HepG2 (cell line): ENCODE results near the gene DNLZ. TPM values are rescaled to one million over a fixed set of nuclear protein-coding genes. Genes with fewer than 3 reads are reported as not detected.
A peak's percentile ranks its signal among the peaks of the same experiment; 100 is the strongest.

Experiments
- HNRNPH1 ChIP-seq: fragments of 200-400 bp; formaldehyde crosslinking; optimal IDR thresholded peaks from 2 replicates; pipeline ENCODE3; 2017; ENCODE audit warnings: mild to moderate bottlenecking, low read depth, low read length
- HOXA7 ChIP-seq: sonication (generic); formaldehyde crosslinking; IDR thresholded peaks from 2 replicates; pipeline ENCODE4 v1.8.1; 2022; ENCODE audit warnings: mild to moderate bottlenecking, missing genetic modification reagents, moderate library complexity
- KAT8 ChIP-seq: IDR thresholded peaks from 2 replicates; pipeline ENCODE4 v1.6.1; 2016; ENCODE audit warnings: missing genetic modification reagents, missing compliant biosample characterization
- MAF1 ChIP-seq: sonication (generic); formaldehyde crosslinking; IDR thresholded peaks from 2 replicates; pipeline ENCODE4 v1.5.0; 2020; ENCODE audit warnings: missing genetic modification reagents, borderline replicate concordance
- MAFG ChIP-seq: sonication (generic); formaldehyde crosslinking; IDR thresholded peaks from 2 replicates; pipeline ENCODE4 v1.5.1; 2020; ENCODE audit warnings: mild to moderate bottlenecking, missing genetic modification reagents
- MTF2 ChIP-seq: sonication (generic); formaldehyde crosslinking; IDR thresholded peaks from 2 replicates; pipeline ENCODE4 v1.5.0; 2020; ENCODE audit warnings: missing genetic modification reagents, borderline replicate concordance
- RXRB ChIP-seq: IDR thresholded peaks from 2 replicates; pipeline ENCODE4 v1.6.1; 2016; ENCODE audit warnings: borderline replicate concordance, missing genetic modification reagents, missing compliant biosample characterization
- SCMH1 ChIP-seq: sonication (generic); formaldehyde crosslinking; IDR thresholded peaks from 2 replicates; pipeline ENCODE4 v1.9.0; 2021; ENCODE audit warnings: missing genetic modification reagents, mild to moderate bottlenecking, borderline replicate concordance
- ZNF282 ChIP-seq: fragments of 450-650 bp; IDR thresholded peaks from 2 replicates; pipeline ENCODE4 v1.6.1; 2018; ENCODE audit not compliant: partially characterized antibody
- ZNF292 ChIP-seq: sonication (generic); formaldehyde crosslinking; IDR thresholded peaks from 2 replicates; pipeline ENCODE4 v1.8.1; 2022; ENCODE audit warnings: mild to moderate bottlenecking, low read depth, missing genetic modification reagents, borderline replicate concordance
- ZNF33A ChIP-seq: sonication (generic); formaldehyde crosslinking; IDR thresholded peaks from 2 replicates; pipeline ENCODE4 v1.5.1; 2020; ENCODE audit warnings: missing genetic modification reagents, mild to moderate bottlenecking, moderate library complexity, borderline replicate concordance
- ZNF619 ChIP-seq: sonication (generic); formaldehyde crosslinking; IDR thresholded peaks from 2 replicates; pipeline ENCODE4 v1.4.0; 2020; ENCODE audit warnings: mild to moderate bottlenecking, missing genetic modification reagents
- ZNF660 ChIP-seq: sonication (generic); formaldehyde crosslinking; IDR thresholded peaks from 2 replicates; pipeline ENCODE4 v1.5.1; 2020; ENCODE audit warnings: mild to moderate bottlenecking, low read depth, missing genetic modification reagents, borderline replicate concordance
- ZNF703 ChIP-seq: sonication (generic); formaldehyde crosslinking; IDR thresholded peaks from 2 replicates; pipeline ENCODE4 v1.5.1; 2020; ENCODE audit warnings: missing genetic modification reagents, mild to moderate bottlenecking, moderate library complexity, borderline replicate concordance
- ZNF773 ChIP-seq: sonication (generic); formaldehyde crosslinking; IDR thresholded peaks from 2 replicates; pipeline ENCODE4 v1.4.0; 2020; ENCODE audit warnings: missing genetic modification reagents, borderline replicate concordance
- polyA plus RNA-seq, 8 experiments: library from polyadenylated mRNA; depleted of rRNA in 3 of 8; stranded (reverse) in 7 of 8; unstranded in 1 of 8; fragments of >200 nt; fragmentation: Illumina TruSeq in 4 of 8; extraction: Trizol in 4 of 8; gene quantifications; 2 replicates each; pipeline versions ENCODE4 v1.2.1 to v1.2.3, GENCODE V29; 2011 to 2016; ENCODE audit warnings: low read depth in 4 of 8, missing spikeins in 1 of 8, mixed read lengths in 1 of 8; ENCODE audit not compliant: insufficient read depth in 1 of 8
- total RNA-seq, 5 experiments: library from RNA; depleted of rRNA; stranded (reverse); fragments of >200 nt; fragmentation: Illumina TruSeq; extraction: Trizol; gene quantifications; 2 replicates each; pipeline ENCODE4 v1.2.3, GENCODE V29; 2016; ENCODE audit warnings: low read depth in 1 of 5
- TF ChIP-seq, protein P1 (sequence below): sonication (generic); formaldehyde crosslinking; IDR thresholded peaks from 2 replicates; pipeline ENCODE4 v1.8.0; 2022; ENCODE audit warnings: missing genetic modification reagents, mild to moderate bottlenecking, inconsistent platforms, borderline replicate concordance
- TF ChIP-seq, protein P2 (sequence below): sonication (generic); formaldehyde crosslinking; IDR thresholded peaks from 2 replicates; pipeline ENCODE4 v1.9.0; 2021; ENCODE audit warnings: mild to moderate bottlenecking, missing genetic modification reagents
- TF ChIP-seq, protein P3 (sequence below): sonication (generic); formaldehyde crosslinking; IDR thresholded peaks from 2 replicates; pipeline ENCODE4 v1.8.1; 2023; ENCODE audit warnings: mild to moderate bottlenecking, moderate library complexity, missing genetic modification reagents
- TF ChIP-seq, protein P4 (sequence below): IDR thresholded peaks from 2 replicates; pipeline ENCODE4 v1.6.1; 2016; ENCODE audit warnings: missing compliant biosample characterization, missing genetic modification reagents, borderline replicate concordance

DNLZ gene
- total and polyA plus RNA-seq, 2 of the 13 experiments (the other 11 are each of a cell fraction or from before 2014, with no cell fraction given): 3.4 to 8.0 TPM

DNA sequence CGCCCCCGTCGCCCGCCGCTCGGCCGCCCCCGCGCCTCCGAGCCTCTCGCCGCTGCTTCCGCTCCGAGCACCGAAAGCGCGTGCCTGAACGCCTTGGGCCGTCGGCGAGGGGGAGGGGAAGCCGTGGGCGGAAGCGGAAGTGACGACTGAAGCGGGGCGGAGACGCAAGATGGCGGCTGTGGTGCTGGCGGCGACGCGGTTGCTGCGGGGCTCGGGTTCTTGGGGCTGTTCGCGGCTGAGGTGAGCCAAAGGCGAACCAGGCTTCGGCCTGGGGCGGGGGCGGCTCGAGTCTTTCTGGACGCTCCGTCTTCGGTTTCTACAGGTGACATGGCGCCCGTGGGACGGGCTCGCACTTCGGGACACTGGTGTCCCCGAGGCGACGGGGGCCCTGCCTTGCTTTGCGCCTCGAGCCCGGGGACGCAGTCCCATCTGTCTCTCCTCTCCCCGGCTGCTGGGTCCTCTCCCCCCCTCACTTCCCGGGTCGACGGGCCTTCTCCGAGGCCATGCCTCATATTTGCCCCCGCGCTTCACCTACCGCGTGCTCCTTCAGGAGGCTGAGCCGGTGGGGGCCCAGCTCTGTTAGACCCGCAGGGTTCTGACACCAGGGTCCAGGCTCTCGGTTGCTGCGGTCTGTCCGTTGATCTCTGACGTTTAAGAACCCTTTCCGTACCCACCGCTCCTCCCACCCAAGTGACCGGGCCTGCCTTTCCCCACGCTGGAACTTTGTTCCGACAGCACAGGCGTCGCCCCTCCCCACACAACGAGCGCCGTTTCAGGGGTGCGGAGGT is 47.1 kb upstream of the DNLZ start, which contains the start of the genes ENTR1 and PMPCA (continued):
- TF ChIP-seq MAFG (no peak), ZNF282 (no peak), ZNF703 (CRISPR knock-in tag) (no peak), ZNF33A (CRISPR knock-in tag) (no peak), MAF1 (CRISPR knock-in tag) (no peak), HNRNPH1 (no peak), ZNF619 (CRISPR knock-in tag) (peak; percentile 44; the same call in 1 of the 2 replicates), ZNF773 (CRISPR knock-in tag) (no peak), SCMH1 (CRISPR knock-in tag) (no peak), MTF2 (CRISPR knock-in tag) (no peak; the same call in 1 of the 2 replicates), HOXA7 (CRISPR knock-in tag) (no peak), RXRB (CRISPR knock-in tag) (peak; percentile 71), KAT8 (CRISPR knock-in tag) (peak; percentile 91), ZNF660 (no peak), ZNF292 (CRISPR knock-in tag) (no peak)
- TF ChIP-seq, protein P1, sequence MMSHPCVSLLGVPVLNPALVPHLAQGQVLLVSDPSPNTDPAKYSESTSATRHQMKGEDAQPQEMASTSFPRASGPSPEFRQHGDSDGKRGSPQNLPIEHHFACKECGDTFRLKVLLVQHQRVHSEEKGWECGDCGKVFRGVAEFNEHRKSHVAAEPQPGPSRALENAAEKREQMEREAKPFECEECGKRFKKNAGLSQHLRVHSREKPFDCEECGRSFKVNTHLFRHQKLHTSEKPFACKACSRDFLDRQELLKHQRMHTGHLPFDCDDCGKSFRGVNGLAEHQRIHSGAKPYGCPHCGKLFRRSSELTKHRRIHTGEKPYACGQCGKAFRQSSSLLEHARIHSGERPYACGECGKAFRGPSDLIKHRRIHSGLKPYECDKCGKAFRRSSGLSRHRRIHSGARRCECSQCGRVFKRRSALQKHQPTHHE: no peak
- TF ChIP-seq, protein P2, sequence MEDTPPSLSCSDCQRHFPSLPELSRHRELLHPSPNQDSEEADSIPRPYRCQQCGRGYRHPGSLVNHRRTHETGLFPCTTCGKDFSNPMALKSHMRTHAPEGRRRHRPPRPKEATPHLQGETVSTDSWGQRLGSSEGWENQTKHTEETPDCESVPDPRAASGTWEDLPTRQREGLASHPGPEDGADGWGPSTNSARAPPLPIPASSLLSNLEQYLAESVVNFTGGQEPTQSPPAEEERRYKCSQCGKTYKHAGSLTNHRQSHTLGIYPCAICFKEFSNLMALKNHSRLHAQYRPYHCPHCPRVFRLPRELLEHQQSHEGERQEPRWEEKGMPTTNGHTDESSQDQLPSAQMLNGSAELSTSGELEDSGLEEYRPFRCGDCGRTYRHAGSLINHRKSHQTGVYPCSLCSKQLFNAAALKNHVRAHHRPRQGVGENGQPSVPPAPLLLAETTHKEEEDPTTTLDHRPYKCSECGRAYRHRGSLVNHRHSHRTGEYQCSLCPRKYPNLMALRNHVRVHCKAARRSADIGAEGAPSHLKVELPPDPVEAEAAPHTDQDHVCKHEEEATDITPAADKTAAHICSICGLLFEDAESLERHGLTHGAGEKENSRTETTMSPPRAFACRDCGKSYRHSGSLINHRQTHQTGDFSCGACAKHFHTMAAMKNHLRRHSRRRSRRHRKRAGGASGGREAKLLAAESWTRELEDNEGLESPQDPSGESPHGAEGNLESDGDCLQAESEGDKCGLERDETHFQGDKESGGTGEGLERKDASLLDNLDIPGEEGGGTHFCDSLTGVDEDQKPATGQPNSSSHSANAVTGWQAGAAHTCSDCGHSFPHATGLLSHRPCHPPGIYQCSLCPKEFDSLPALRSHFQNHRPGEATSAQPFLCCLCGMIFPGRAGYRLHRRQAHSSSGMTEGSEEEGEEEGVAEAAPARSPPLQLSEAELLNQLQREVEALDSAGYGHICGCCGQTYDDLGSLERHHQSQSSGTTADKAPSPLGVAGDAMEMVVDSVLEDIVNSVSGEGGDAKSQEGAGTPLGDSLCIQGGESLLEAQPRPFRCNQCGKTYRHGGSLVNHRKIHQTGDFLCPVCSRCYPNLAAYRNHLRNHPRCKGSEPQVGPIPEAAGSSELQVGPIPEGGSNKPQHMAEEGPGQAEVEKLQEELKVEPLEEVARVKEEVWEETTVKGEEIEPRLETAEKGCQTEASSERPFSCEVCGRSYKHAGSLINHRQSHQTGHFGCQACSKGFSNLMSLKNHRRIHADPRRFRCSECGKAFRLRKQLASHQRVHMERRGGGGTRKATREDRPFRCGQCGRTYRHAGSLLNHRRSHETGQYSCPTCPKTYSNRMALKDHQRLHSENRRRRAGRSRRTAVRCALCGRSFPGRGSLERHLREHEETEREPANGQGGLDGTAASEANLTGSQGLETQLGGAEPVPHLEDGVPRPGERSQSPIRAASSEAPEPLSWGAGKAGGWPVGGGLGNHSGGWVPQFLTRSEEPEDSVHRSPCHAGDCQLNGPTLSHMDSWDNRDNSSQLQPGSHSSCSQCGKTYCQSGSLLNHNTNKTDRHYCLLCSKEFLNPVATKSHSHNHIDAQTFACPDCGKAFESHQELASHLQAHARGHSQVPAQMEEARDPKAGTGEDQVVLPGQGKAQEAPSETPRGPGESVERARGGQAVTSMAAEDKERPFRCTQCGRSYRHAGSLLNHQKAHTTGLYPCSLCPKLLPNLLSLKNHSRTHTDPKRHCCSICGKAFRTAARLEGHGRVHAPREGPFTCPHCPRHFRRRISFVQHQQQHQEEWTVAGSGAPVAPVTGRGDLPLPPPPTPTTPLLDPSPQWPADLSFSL (CRISPR knock-in tag): no peak
- TF ChIP-seq, protein P3, sequence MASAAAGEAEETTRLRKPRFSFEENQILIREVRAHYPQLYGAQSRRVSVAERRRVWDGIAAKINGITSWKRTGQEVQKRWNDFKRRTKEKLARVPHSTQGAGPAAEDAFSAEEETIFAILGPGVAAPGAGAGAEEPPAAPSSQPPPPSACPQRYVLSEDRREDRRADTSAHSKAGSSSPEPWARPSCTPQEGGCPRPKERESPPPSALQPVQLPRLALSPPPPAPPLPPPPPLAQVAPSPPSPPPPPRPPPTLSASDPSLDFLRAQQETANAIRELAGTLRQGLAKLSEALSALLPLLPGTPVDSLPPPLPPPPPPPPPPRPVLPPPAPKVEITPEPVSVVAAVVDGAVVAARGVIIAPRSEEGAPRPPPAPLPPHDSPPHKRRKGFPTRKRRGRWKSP (CRISPR knock-in tag): no peak; the same call in 1 of the 2 replicates
- TF ChIP-seq, protein P4, sequence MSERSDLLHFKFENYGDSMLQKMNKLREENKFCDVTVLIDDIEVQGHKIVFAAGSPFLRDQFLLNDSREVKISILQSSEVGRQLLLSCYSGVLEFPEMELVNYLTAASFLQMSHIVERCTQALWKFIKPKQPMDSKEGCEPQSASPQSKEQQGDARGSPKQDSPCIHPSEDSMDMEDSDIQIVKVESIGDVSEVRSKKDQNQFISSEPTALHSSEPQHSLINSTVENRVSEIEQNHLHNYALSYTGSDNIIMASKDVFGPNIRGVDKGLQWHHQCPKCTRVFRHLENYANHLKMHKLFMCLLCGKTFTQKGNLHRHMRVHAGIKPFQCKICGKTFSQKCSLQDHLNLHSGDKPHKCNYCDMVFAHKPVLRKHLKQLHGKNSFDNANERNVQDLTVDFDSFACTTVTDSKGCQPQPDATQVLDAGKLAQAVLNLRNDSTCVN (CRISPR knock-in tag): peak; percentile 71; the same call in 1 of the 2 replicates
